H1 (cell line): ENCODE measurements around the gene ADNP2. TPM values are rescaled to one million over a fixed set of nuclear protein-coding genes. Genes with fewer than 3 reads are reported as not detected.

Experiments used
- CTCF ChIA-PET: fragments of 300-600 bp; sonication (Branson Sonifier 250); formaldehyde crosslinking; loops from one replicate; lab custom pipeline; 2021; ENCODE audit not compliant: partially characterized antibody; lab: Charles Lee
- POLR2A ChIA-PET: fragments of 300-600 bp; sonication (Branson Sonifier 250); formaldehyde crosslinking; loops from one replicate; lab custom pipeline; 2021; ENCODE audit warnings: inconsistent platforms; ENCODE audit not compliant: partially characterized antibody; lab: Charles Lee
- DNase-seq, 2 experiments: peaks; one replicate each; pipeline versions ENCODE4 v3.0.0 to v3.0.0-alpha.2; 2010 to 2022; ENCODE audit warnings: low spot score in 2 of 2, low read depth in 1 of 2, mixed read lengths in 1 of 2
- FAIRE-seq: peaks from 2 replicates; lab custom pipeline; 2011; peaks lifted over from hg19 to GRCh38; lab: Jason Lieb, UNC
- H2AFZ ChIP-seq: 2 replicates; pipeline ENCODE4 v1.8.1; 2012; ENCODE audit warnings: low read length, inconsistent platforms
- H2AK5ac ChIP-seq: 2 replicates; pipeline ENCODE4 v1.6.1; 2013; ENCODE audit warnings: low read depth, low read length
- H2BK120ac ChIP-seq: replicated peaks from 2 replicates; pipeline ENCODE3; 2013; ENCODE audit warnings: low read depth, low read length, inconsistent platforms
- H2BK12ac ChIP-seq: 2 replicates; pipeline ENCODE4 v1.6.1; 2013; ENCODE audit warnings: low read depth, low read length
- H2BK15ac ChIP-seq: 2 replicates; pipeline ENCODE4 v1.6.1; 2013; ENCODE audit warnings: low read length
- H2BK20ac ChIP-seq: 2 replicates; pipeline ENCODE4 v1.6.1; 2013; ENCODE audit warnings: low read length
- H2BK5ac ChIP-seq: 2 replicates; pipeline ENCODE4 v1.6.1; 2013; ENCODE audit warnings: low read depth, low read length
- H3K14ac ChIP-seq: 2 replicates; pipeline ENCODE4 v1.6.1; 2013; ENCODE audit warnings: inconsistent platforms; ENCODE audit not compliant: insufficient read length
- H3K18ac ChIP-seq: 2 replicates; pipeline ENCODE4 v1.6.1; 2013; ENCODE audit warnings: low read length; ENCODE audit errors: extremely low read depth
- H3K23ac ChIP-seq: 2 replicates; pipeline ENCODE4 v1.6.1; 2013; ENCODE audit warnings: inconsistent platforms; ENCODE audit not compliant: insufficient read length
- H3K23me2 ChIP-seq: 2 replicates; pipeline ENCODE4 v1.6.1; 2013; ENCODE audit warnings: low read depth, low read length
- H3K27ac ChIP-seq: 2 replicates; pipeline ENCODE4 v1.6.1; 2011; ENCODE audit warnings: low read depth, low read length, inconsistent platforms
- H3K27me3 ChIP-seq, 4 experiments: replicated peaks in 1 of 4; 1 replicate in 1 of 4; 2 replicates in 3 of 4; pipeline versions ENCODE4 v1.6.1 to v1.8.1; 2011 to 2013; ENCODE audit warnings: low read length in 3 of 4, mild to moderate bottlenecking in 3 of 4, inconsistent platforms in 2 of 4, mixed read lengths in 2 of 4, moderate library complexity in 1 of 4; ENCODE audit not compliant: control insufficient read depth in 3 of 4, insufficient read depth in 3 of 4; ENCODE audit errors: extremely low read depth in 1 of 4
- H3K36me3 ChIP-seq, 4 experiments: 2 replicates each; pipeline versions ENCODE4 v1.6.1 to v1.8.1; 2011 to 2013; ENCODE audit warnings: mild to moderate bottlenecking in 4 of 4, low read length in 3 of 4, moderate library complexity in 2 of 4, control low read depth in 1 of 4, inconsistent platforms in 1 of 4; ENCODE audit not compliant: insufficient read depth in 4 of 4, control insufficient read depth in 2 of 4
- H3K4ac ChIP-seq: replicated peaks from 2 replicates; pipeline ENCODE3; 2013; ENCODE audit warnings: low read length, low read depth, mixed read lengths, inconsistent platforms; ENCODE audit not compliant: insufficient read length
- H3K4me1 ChIP-seq, 4 experiments: replicated peaks in 1 of 4; 1 replicate in 1 of 4; 2 replicates in 3 of 4; pipeline versions ENCODE4 v1.6.1 to v1.8.1; 2011 to 2013; ENCODE audit warnings: low read length in 3 of 4, inconsistent platforms in 2 of 4, mixed read lengths in 1 of 4; ENCODE audit not compliant: insufficient read depth in 4 of 4, control insufficient read depth in 3 of 4
- H3K4me2 ChIP-seq, 2 experiments: 2 replicates each; pipeline versions ENCODE4 v1.6.1 to v1.8.1; 2011 to 2013; ENCODE audit warnings: low read depth in 2 of 2, low read length in 2 of 2, control low read depth in 1 of 2, inconsistent platforms in 1 of 2, mild to moderate bottlenecking in 1 of 2; ENCODE audit not compliant: insufficient read depth in 1 of 2
- H3K4me3 ChIP-seq, 4 experiments: fragments of 200-600, 300-600 bp in 1 of 4; sonication (generic), shearing (Covaris generic), sonication (Bioruptor Twin) in 1 of 4; 2 replicates each; pipeline versions ENCODE4 v1.5.1 to v1.8.1; 2011 to 2016; ENCODE audit warnings: low read length in 4 of 4, low read depth in 3 of 4, control low read depth in 2 of 4, inconsistent platforms in 2 of 4, mild to moderate bottlenecking in 2 of 4, mixed read lengths in 1 of 4, moderate library complexity in 1 of 4; ENCODE audit not compliant: insufficient read depth in 2 of 4; ENCODE audit errors: extremely low read depth in 1 of 4
- H3K56ac ChIP-seq: replicated peaks from 2 replicates; pipeline ENCODE3; 2013; ENCODE audit warnings: low read depth, mild to moderate bottlenecking, mixed read lengths, low read length, inconsistent platforms; ENCODE audit not compliant: insufficient read length
- H3K79me1 ChIP-seq: 2 replicates; pipeline ENCODE4 v1.6.1; 2013; ENCODE audit warnings: low read depth, low read length, control low read depth
- H3K79me2 ChIP-seq, 2 experiments: 2 replicates each; pipeline versions ENCODE4 v1.6.1 to v1.8.1; 2012 to 2013; ENCODE audit warnings: low read length in 2 of 2, mild to moderate bottlenecking in 2 of 2, inconsistent platforms in 1 of 2; ENCODE audit not compliant: insufficient read depth in 2 of 2, control insufficient read depth in 1 of 2
- H3K9ac ChIP-seq, 4 experiments: replicated peaks in 1 of 4; 1 replicate in 1 of 4; 2 replicates in 3 of 4; pipeline versions ENCODE4 v1.6.1 to v1.8.1; 2011 to 2013; ENCODE audit warnings: low read depth in 3 of 4, low read length in 3 of 4, control low read depth in 2 of 4, mild to moderate bottlenecking in 2 of 4, moderate library complexity in 2 of 4, inconsistent platforms in 1 of 4; ENCODE audit errors: extremely low read depth in 1 of 4
- H3K9me3 ChIP-seq, 2 experiments: 2 replicates each; pipeline versions ENCODE4 v1.6.1 to v1.8.1; 2012 to 2013; ENCODE audit warnings: mild to moderate bottlenecking in 2 of 2, moderate library complexity in 2 of 2, control low read depth in 1 of 2, inconsistent platforms in 1 of 2, low read depth in 1 of 2, low read length in 1 of 2, mixed read lengths in 1 of 2; ENCODE audit not compliant: insufficient read depth in 2 of 2
- H4K20me1 ChIP-seq, 2 experiments: replicated peaks in 1 of 2; 2 replicates each; pipeline versions ENCODE3 to v1.8.1; 2011 to 2013; ENCODE audit warnings: inconsistent platforms in 2 of 2, low read length in 2 of 2, mild to moderate bottlenecking in 1 of 2; ENCODE audit not compliant: insufficient read depth in 2 of 2, control insufficient read depth in 1 of 2
- H4K5ac ChIP-seq: 2 replicates; pipeline ENCODE4 v1.6.1; 2013; ENCODE audit warnings: low read length, low read depth, mixed read lengths, inconsistent platforms; ENCODE audit not compliant: insufficient read length
- H4K8ac ChIP-seq: 2 replicates; pipeline ENCODE4 v1.8.0; 2013; ENCODE audit warnings: mild to moderate bottlenecking, moderate library complexity, low read length, inconsistent platforms; ENCODE audit not compliant: insufficient read depth; ENCODE audit errors: extremely low read depth
- H4K91ac ChIP-seq: replicated peaks from 2 replicates; pipeline ENCODE3; 2013; ENCODE audit warnings: low read length, mixed read lengths, inconsistent platforms; ENCODE audit not compliant: insufficient read length
- HDAC2 ChIP-seq, 2 experiments: fragments of 300-600 bp in 1 of 2; sonication (generic) in 1 of 2; IDR thresholded peaks; 2 replicates each; pipeline ENCODE4 v1.6.1; 2011 to 2012; ENCODE audit warnings: low read depth in 2 of 2, low read length in 2 of 2, mild to moderate bottlenecking in 2 of 2, moderate library complexity in 2 of 2, borderline replicate concordance in 1 of 2, inconsistent platforms in 1 of 2
- POLR2A ChIP-seq, 2 experiments: IDR thresholded peaks; 1 replicate in 1 of 2; 2 replicates in 1 of 2; pipeline ENCODE4 v1.6.1; 2011; ENCODE audit warnings: low read depth in 2 of 2, low read length in 2 of 2, mild to moderate bottlenecking in 2 of 2; ENCODE audit errors: control extremely low read depth in 1 of 2
- WGBS, 2 experiments: shearing (Covaris generic) in 1 of 2; methylation state at CpG; one replicate each; pipeline versions ENCODE4 v1.1.6 to v1.1.7; 2013 to 2015; ENCODE audit warnings: low lambda C conversion rate in 2 of 2, mixed read lengths in 2 of 2, inconsistent platforms in 1 of 2, low coverage in 1 of 2, missing lambda C conversion rate in 1 of 2; ENCODE audit not compliant: insufficient replicate concordance in 2 of 2, insufficient coverage in 1 of 2, insufficient read length in 1 of 2; ENCODE audit errors: extremely low coverage in 1 of 2, missing lambda C conversion rate in 1 of 2; 5-methylcytosine and 5-hydroxymethylcytosine counted together
- polyA plus RNA-seq, 7 experiments: library from polyadenylated mRNA; depleted of rRNA in 3 of 7; stranded (reverse) in 5 of 7; unstranded in 2 of 7; fragments of >200 nt in 5 of 7; fragments of 200-250 nt in 2 of 7; gene quantifications; 1 replicate in 5 of 7; 2 replicates in 1 of 7; 4 replicates in 1 of 7; pipeline versions ENCODE4 v1.2.1 to v1.2.3, GENCODE V29; 2011 to 2013; ENCODE audit warnings: missing spikeins in 2 of 7, mixed read lengths in 2 of 7
- total RNA-seq: library from RNA; stranded (reverse); fragmentation: NEBNext Ultra II Directional; extraction: Animal tissue kit (Norgen Biotek cat#: 25700); gene quantifications from 2 replicates; pipeline ENCODE4 v1.2.1, GENCODE V29; 2021

Gene ADNP2
- total and polyA plus RNA-seq, 2 of the 8 experiments (the other 6 are each of a cell fraction or from before 2014, with no cell fraction given): 25.1 to 61.6 TPM

DNA sequence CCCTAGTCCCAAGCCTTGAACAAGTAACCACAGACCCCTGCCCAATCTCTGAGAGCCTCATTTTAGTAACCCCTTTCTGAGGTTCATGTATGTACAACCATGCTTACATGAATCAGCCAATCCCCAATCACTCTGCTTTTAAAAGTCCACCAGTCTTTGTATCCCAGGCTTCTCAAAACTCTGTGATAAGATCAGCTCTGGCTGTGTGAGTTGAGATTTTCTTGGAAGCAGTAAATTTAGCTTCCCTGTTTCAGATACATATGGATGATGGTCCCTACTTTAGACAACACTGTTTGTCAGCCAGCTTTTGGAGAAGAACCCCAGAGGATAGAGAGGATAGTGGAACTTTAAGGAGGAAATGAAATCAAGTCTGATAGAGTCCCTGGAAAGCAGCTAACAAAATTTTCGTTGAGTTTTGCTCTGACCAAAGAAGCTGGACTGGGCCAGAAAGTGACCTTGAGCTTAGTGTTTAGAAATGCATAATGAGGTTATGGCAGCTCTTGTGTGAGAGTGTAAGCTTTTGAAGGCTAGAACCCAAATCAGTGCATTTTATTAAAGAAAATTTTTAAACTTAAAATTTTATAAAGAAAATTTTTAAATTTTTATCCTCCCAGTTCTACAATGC is 3.7 kb downstream of the ADNP2 start:
- no peak overlapping the region for H2BK5ac ChIP-seq
- no peak overlapping the region for H3K18ac ChIP-seq
- no peak overlapping the region for H3K14ac ChIP-seq
- no peak for DNase-seq
- peaks cover 18 to 32% of the 10 kb centered on the region in 2 experiments for H4K20me1 ChIP-seq
- H3K4me2 ChIP-seq: peak overlapping the region in 1 of 2 experiments; percentile 48; a peak in 2 of 4 replicates
- H3K23ac ChIP-seq: no peak overlapping the region
- H2BK20ac ChIP-seq: no peak overlapping the region
- H3K79me2 ChIP-seq: peaks cover 47 to 81% of the 10 kb centered on the region in 2 experiments
- TF ChIP-seq POLR2A (IDR thresholded peaks at IDR 0.05; ENCODE audit: control extremely low read depth in 1 of 2, low read depth in 2 of 2, low read length in 2 of 2) (peak in 1 of 2 experiments; percentile 58; a peak in 2 of 3 replicates), HDAC2 (IDR thresholded peaks at IDR 0.05; ENCODE audit: borderline replicate concordance in 1 of 2, low read depth in 2 of 2, low read length in 2 of 2) (no peak)
- WGBS, 2 experiments: 85% methylated on average over 1 of the region's 1 CpG; no CpG with 5 or more reads in 1 of the 2 experiments
- ChIA-PET CTCF (interaction anchor here (0.6 to 3.1 kb wide), 5 partner anchors 13 to 168 kb away, joined by 3 to 9 read pairs (median 4); partner anchors contain the start of gene RBFA), POLR2A (interaction anchor here (0.9 to 1.9 kb wide), 6 partner anchors 10 to 79 kb away, joined by 3 to 8 read pairs (median 4); partner anchors contain the start of gene RBFA)
- H3K79me1 ChIP-seq: peaks cover 8% of the 10 kb centered on the region
- 0 out of 7 replicates have a peak overlapping the region, but pooled peaks of 1 of the 4 experiments have one; percentile 5 for H3K9ac ChIP-seq
- peaks cover 4% of the 10 kb centered on the region; the same call in 1 of the 2 replicates for H3K23me2 ChIP-seq
- H2AK5ac ChIP-seq: no peak overlapping the region
- H3K4me3 ChIP-seq: 0 out of 8 replicates have a peak overlapping the region, but pooled peaks of 1 of the 4 experiments have one; percentile 4
- no peak for FAIRE-seq
- no peak overlapping the region for H2BK15ac ChIP-seq
- no peak overlapping the region for H2AFZ ChIP-seq
- H3K4ac ChIP-seq: no peak overlapping the region
- no peak overlapping the region for H4K91ac ChIP-seq
- H3K56ac ChIP-seq: no peak overlapping the region
- no peak overlapping the region for H2BK120ac ChIP-seq
- peaks cover 0 to 15% (median 12%) of the 10 kb centered on the region in 4 experiments; a peak in 6 of 7 replicates for H3K4me1 ChIP-seq
- no peak overlapping the region for H3K27ac ChIP-seq
- no peak overlapping the region for H2BK12ac ChIP-seq
- no peaks in the 10 kb centered on the region; a peak in 1 of 4 replicates for H3K9me3 ChIP-seq
- H3K36me3 ChIP-seq: peaks cover 0 to 13% (median 0%) of the 10 kb centered on the region in 4 experiments; a peak in 2 of 8 replicates
- H4K5ac ChIP-seq: no peak overlapping the region
- H4K8ac ChIP-seq: no peak overlapping the region
- H3K27me3 ChIP-seq: no peaks in the 10 kb centered on the region
